Measurements from ENCODE around the gene C1QTNF6.

C1QTNF6 gene

GRCh38 chr22:37223965-37224551 lies 36.0 kb upstream of the C1QTNF6 start:
- DNase-seq, result no peak

DNA sequence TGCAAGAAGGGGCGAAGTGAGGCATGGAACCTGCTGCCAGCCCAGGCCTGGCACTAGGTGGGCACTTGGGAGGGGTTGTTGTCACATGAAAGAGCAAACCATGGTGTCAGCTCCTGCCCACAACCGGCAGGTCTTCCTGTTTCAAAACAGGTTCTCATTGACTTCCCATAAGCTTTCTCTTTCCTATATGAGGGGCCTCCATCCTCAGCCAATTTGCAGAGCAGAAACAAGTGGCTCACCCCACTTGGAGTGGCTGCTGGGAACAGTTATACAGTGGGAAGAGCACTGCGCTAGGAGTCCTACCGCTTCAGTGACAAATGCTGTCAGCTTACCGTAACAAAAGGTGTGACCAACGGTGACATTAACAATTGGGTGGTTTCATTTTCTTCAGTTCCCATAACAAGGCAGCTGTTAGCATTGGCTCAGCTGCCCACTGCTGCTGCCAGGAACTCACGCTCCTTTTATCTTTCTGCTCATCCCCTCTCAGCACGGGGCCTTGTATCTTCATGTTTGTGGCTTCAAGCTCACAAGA lies 34.5 kb upstream of the C1QTNF6 start:
- DNase-seq, result no peak

GRCh38 chr22:37221424-37222333 lies 33.6 kb upstream of the C1QTNF6 start:
- no peak for DNase-seq

DNA sequence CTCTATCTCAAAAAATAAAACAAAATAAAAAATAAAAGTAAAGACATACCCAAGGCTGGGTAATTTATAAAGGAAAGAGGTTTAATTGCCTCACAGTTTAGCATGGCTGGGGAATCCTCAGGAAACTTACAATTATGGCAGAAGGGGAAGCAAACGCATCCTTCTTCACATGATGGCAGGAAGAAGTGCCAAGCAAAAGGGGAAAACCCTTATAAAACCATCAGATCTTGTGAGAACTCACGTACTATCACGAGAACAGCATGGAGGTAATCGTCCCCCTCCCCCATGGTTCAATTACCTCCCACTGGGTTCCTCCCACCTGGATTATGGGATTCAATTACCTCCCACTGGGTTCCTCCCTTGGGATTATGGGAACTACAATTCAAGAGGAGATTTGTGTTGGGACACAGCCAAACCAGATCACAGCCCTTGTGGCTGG lies 32.5 kb upstream of the C1QTNF6 start:
- no peak for DNase-seq

GRCh38 chr22:37219533-37219932 lies 31.5 kb upstream of the C1QTNF6 start:
- DNase-seq, result no peak

GRCh38 chr22:37218771-37219411 lies 30.8 kb upstream of the C1QTNF6 start:
- no peak for DNase-seq

- no peak for DNase-seq
Observed at GRCh38 chr22:37218399-37218770, 30.3 kb upstream of the C1QTNF6 start.

GRCh38 chr22:37215890-37216289 lies 27.8 kb upstream of the C1QTNF6 start:
- no peak for DNase-seq

DNA sequence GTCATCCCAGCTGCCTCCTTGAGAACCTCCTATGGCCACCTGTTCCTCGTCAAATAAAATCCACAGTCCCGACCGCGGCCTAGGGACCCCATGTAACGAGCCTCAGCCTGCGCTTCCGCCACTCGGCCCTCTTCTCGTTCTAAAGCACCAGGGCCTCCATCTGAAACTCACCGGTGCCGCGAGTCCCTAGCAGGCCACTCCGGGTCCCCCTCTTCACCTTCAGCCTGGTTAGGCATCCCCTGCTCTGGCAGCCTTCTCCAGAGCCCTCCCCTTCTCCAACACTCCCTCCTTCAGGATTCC lies 26.6 kb upstream of the C1QTNF6 start:
- DNase-seq, result no peak

DNA sequence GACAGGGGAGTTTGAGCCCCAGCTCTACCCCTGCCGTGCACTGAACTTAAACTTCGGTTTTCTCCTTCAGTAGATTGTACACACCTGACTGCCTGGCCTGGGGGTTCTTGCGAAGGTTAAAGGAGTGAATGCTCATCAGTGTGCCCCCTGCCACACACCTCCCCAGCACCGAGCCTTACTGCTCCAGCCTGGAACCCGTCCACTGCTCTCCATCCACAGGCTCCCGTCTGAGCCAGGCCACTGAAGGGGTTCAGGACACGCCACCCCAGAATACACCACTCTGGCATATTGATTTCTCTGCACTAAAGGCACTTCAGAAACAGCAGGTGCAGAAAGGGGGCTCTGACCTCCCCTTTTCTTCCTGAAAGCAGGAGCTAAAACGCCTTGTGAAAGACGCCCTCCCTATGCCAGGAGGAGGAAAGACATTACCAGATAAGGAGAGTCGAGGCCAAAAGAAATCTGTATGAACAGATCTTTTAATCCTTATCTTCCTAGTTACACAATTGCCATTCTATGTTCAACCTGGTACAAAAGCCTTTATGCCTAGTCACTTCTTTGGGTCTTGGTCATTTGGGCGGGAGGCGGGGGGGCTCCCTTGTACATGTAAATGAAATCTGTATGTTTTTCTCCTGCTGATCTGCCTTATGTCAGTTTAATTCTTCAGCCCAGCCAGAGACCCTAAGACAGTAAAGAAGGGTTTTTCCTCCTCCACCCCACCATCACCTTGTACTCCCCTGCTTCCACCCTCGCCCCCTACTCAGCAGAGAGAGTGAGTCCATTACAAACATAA lies 26.1 kb upstream of the C1QTNF6 start:
- DNase-seq, result no peak

DNA sequence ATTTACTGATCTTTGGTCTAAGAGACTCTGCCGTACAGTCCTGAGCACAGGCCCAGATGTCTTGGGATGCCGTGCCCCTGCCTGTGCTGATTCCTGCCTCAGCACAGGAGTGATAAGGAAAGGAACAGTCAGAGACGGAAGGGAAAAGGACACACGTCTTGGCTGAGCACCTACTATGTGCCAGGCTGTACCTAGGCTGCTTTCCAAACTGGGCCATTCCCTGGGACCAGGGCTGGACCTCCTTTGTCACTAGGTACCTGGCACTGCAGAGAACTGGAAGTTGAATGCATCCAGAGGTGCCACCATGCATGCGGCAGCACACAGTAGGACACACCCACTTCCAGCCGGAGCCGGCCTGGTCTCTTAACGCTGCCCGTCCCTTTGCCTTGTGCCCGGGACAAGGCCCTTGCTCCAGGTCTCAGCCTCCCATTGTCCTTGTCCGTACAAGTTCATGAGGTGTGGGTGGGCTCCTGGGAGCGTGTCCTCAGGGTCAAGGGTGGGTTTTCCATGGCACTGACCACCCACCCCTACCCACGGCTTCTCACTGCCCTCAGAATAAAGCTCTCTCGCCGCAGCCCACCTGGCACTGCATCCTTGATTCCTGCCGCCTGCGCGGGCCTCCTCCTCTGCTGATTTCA lies 25.3 kb upstream of the C1QTNF6 start:
- DNase-seq, result no peak

GRCh38 chr22:37212174-37212906 lies 24.3 kb upstream of the C1QTNF6 start, which contains the start of gene SSTR3:
SSTR3 (minus strand) TSS chr22:37212477; CDS start chr22:37207803, 4,674 bp downstream.
- no peak for DNase-seq

GRCh38 chr22:37211866-37212173 lies 23.8 kb upstream of the C1QTNF6 start:
- DNase-seq, result no peak

- no peak for DNase-seq
Observed at GRCh38 chr22:37211075-37211865, 23.2 kb upstream of the C1QTNF6 start.

DNA sequence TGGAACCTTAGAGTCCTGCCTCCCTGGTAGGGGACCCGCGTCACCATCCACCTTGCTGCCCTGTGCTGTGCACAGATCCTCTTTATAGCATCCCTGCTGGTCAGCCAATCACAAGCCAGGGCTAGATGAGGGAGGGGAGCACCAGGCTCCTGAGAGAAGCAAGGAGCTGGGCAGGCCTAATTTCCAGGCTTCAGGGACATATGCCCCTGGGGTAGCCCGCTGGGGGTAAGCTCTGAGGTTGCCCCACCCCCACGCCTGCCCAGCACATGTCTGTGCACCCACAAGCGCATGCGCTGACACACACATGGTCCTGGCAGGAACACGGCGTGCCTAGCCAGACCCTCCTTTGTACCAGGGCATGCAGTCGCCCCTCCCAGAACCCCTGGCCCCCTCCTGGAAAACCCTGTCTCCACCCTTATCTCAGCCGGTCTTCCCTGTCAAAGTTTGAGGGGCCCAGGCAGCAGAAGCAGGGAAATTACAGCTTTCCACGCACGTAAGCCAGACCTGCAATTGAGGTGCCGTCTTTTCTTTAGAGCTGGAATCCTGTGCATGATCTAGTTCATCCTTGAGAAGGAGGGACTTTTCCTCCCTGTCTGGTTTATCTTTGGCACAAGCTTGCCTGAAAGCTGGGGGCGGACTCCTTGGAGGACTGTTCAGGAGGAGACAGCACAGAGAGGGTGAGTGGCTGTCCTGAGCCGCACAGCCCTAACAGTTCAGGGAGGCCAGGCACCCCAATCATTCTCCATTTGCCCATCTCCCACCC lies 22.2 kb upstream of the C1QTNF6 start:
- DNase-seq, result no peak

DNA sequence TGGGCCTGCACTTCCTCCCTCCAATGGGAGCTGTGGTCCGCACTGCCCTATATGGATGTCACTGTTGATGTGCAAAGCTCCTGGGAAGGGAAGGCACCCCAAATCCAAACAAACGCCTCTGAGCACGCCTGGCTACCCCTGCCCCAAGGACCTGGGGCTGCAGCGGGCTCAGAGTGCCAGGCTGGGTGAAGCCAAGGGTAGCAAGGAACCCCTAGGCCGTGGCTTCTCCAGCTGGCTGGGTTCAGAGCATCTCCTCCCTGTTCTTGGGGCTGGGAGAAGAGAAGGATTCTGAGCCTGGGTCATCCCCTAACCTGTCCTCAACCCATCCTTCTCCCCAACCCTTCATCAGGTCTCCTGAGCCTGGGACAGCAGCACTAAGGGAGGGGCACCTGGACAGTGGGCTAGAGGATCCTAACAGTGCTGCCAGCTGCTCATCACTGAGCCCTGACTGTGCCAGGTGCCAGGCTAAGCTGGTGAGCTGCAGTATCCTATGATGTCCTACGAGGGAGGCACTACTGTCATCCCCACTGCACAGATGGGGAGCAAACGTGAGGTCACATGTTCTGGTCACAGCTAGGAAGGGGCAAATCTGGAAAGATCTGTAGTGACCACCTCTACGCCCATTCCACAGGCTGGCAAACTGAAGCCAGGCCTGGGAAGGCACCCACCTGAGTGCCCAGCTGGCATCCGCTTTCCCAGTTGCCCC lies 21.2 kb upstream of the C1QTNF6 start:
- no peak for DNase-seq

DNA sequence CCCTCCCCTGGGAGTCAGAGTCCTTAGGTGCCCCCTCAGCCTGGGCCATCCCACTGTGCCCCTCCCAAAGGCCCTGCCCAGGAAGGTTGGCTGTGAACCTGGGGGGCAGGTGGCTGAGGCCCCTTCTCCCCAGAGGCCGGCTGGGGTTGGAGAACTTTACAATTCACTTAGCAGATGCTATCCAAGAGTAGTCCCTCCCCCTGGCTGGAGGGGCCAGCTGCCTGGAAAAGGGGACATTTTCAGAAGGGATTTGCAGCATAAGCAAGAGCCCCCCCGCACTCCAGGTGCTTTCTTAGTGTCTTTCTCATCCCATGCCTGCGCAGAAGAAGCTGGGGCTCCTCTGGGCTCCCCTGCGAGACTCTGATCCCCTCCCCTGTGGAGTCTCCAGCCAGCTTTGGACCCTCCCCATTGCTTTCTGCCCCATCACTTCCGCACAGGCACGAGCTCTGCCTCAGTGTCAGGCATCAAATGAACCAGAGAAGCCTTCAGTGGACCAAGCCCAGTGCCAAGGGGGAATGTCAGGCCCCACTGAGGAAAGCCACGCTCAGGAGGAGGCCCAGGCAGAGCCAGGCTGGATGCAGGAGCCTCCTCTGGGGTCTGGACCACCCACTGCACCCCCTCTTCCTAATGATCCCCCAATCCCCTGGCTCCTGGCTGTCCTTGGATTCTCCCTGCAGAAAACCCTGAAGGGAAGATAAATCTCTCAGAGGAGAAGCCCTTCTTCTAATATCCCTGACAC lies 20.5 kb upstream of the C1QTNF6 start:
- DNase-seq, result no peak

DNA sequence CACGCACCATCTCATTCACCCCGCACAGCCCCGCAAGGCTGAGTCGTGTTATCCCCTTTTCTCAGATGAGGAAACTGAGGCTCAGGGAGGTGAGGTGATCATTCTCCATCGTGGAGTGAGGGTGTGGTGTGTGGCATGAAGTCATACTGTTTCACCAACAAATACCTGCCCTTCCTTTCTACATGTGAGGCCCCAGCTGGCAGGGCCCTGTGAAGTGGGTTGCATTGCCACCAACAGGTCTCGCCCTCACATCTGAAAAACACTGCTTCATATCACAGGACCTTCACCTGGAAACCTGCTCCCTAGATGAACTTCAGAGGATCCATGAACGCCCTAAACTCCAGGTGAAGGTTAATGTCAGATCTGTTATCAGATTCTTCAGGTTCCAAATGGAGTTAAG lies 19.9 kb upstream of the C1QTNF6 start:
- no peak for DNase-seq

All from KG1 (cell line).